GM12878 (cell line): Measurements from ENCODE around the gene LSM14B.

ENCODE experiments used
- CTCF ChIP-seq, 3 experiments: IDR thresholded peaks in 2 of 3; conservative IDR thresholded peaks in 1 of 3; 2 replicates each; pipeline ENCODE4 v1.5.1; 2011; ENCODE audit warnings: low read depth in 3 of 3, low read length in 3 of 3, mild to moderate bottlenecking in 3 of 3, control low read depth in 2 of 3, moderate library complexity in 2 of 3, inconsistent platforms in 1 of 3, mixed read lengths in 1 of 3; ENCODE audit not compliant: control insufficient read depth in 2 of 3, insufficient read depth in 1 of 3; ENCODE audit errors: extremely low read depth in 1 of 3
- GABPA ChIP-seq: IDR thresholded peaks from 2 replicates; pipeline ENCODE4 v1.6.1; 2014; ENCODE audit warnings: antibody characterized with exemption, low read depth, mild to moderate bottlenecking, inconsistent platforms
- SMAD1 ChIP-seq: fragments of 450-650 bp; IDR thresholded peaks from 2 replicates; pipeline ENCODE4 v1.6.1; 2018; ENCODE audit warnings: mild to moderate bottlenecking, low read depth; ENCODE audit not compliant: partially characterized antibody
- TAF1 ChIP-seq: IDR thresholded peaks from 2 replicates; pipeline ENCODE4 v1.6.1; 2011; ENCODE audit warnings: mild to moderate bottlenecking, low read depth, low read length, borderline replicate concordance
- ZNF274 ChIP-seq: IDR thresholded peaks from one replicate; pipeline ENCODE4 v1.8.0; 2011; ENCODE audit not compliant: insufficient read length, insufficient read depth

- TF ChIP-seq TAF1 (no peak), SMAD1 (no peak), ZNF274 (no peak), CTCF (IDR thresholded peaks at IDR 0.05 in 2 of 3, conservative IDR thresholded peaks at IDR 0.05 in 1 of 3; ENCODE audit: control insufficient read depth in 2 of 3, extremely low read depth in 1 of 3, insufficient read depth in 1 of 3, low read depth in 3 of 3, low read length in 3 of 3) (no peak), GABPA (no peak)
Observed at GRCh38 chr20:62178316-62179161, 56.3 kb downstream of the LSM14B start.
